H1 (cell line): ENCODE data around the gene ITPKB. TPM values are rescaled to one million over a fixed set of nuclear protein-coding genes. Genes with fewer than 3 reads are reported as not detected.

ENCODE experiments used
- CTCF ChIA-PET: fragments of 300-600 bp; sonication (Branson Sonifier 250); formaldehyde crosslinking; loops from one replicate; lab custom pipeline; 2021; ENCODE audit not compliant: partially characterized antibody; lab: Charles Lee
- POLR2A ChIA-PET: fragments of 300-600 bp; sonication (Branson Sonifier 250); formaldehyde crosslinking; loops from one replicate; lab custom pipeline; 2021; ENCODE audit warnings: inconsistent platforms; ENCODE audit not compliant: partially characterized antibody; lab: Charles Lee
- DNase-seq, 2 experiments: peaks; one replicate each; pipeline versions ENCODE4 v3.0.0 to v3.0.0-alpha.2; 2010 to 2022; ENCODE audit warnings: low spot score in 2 of 2, low read depth in 1 of 2, mixed read lengths in 1 of 2
- FAIRE-seq: peaks from 2 replicates; lab custom pipeline; 2011; peaks lifted over from hg19 to GRCh38; lab: Jason Lieb, UNC
- H2AFZ ChIP-seq: 2 replicates; pipeline ENCODE4 v1.8.1; 2012; ENCODE audit warnings: low read length, inconsistent platforms
- H2AK5ac ChIP-seq: 2 replicates; pipeline ENCODE4 v1.6.1; 2013; ENCODE audit warnings: low read depth, low read length
- H2BK120ac ChIP-seq: replicated peaks from 2 replicates; pipeline ENCODE3; 2013; ENCODE audit warnings: low read depth, low read length, inconsistent platforms
- H2BK12ac ChIP-seq: 2 replicates; pipeline ENCODE4 v1.6.1; 2013; ENCODE audit warnings: low read depth, low read length
- H2BK15ac ChIP-seq: 2 replicates; pipeline ENCODE4 v1.6.1; 2013; ENCODE audit warnings: low read length
- H2BK20ac ChIP-seq: 2 replicates; pipeline ENCODE4 v1.6.1; 2013; ENCODE audit warnings: low read length
- H2BK5ac ChIP-seq: 2 replicates; pipeline ENCODE4 v1.6.1; 2013; ENCODE audit warnings: low read depth, low read length
- H3K14ac ChIP-seq: 2 replicates; pipeline ENCODE4 v1.6.1; 2013; ENCODE audit warnings: inconsistent platforms; ENCODE audit not compliant: insufficient read length
- H3K18ac ChIP-seq: 2 replicates; pipeline ENCODE4 v1.6.1; 2013; ENCODE audit warnings: low read length; ENCODE audit errors: extremely low read depth
- H3K23ac ChIP-seq: 2 replicates; pipeline ENCODE4 v1.6.1; 2013; ENCODE audit warnings: inconsistent platforms; ENCODE audit not compliant: insufficient read length
- H3K23me2 ChIP-seq: 2 replicates; pipeline ENCODE4 v1.6.1; 2013; ENCODE audit warnings: low read depth, low read length
- H3K27ac ChIP-seq: 2 replicates; pipeline ENCODE4 v1.6.1; 2011; ENCODE audit warnings: low read depth, low read length, inconsistent platforms
- H3K27me3 ChIP-seq, 4 experiments: replicated peaks in 1 of 4; 1 replicate in 1 of 4; 2 replicates in 3 of 4; pipeline versions ENCODE4 v1.6.1 to v1.8.1; 2011 to 2013; ENCODE audit warnings: low read length in 3 of 4, mild to moderate bottlenecking in 3 of 4, inconsistent platforms in 2 of 4, mixed read lengths in 2 of 4, moderate library complexity in 1 of 4; ENCODE audit not compliant: control insufficient read depth in 3 of 4, insufficient read depth in 3 of 4; ENCODE audit errors: extremely low read depth in 1 of 4
- H3K36me3 ChIP-seq, 4 experiments: 2 replicates each; pipeline versions ENCODE4 v1.6.1 to v1.8.1; 2011 to 2013; ENCODE audit warnings: mild to moderate bottlenecking in 4 of 4, low read length in 3 of 4, moderate library complexity in 2 of 4, control low read depth in 1 of 4, inconsistent platforms in 1 of 4; ENCODE audit not compliant: insufficient read depth in 4 of 4, control insufficient read depth in 2 of 4
- H3K4ac ChIP-seq: replicated peaks from 2 replicates; pipeline ENCODE3; 2013; ENCODE audit warnings: low read length, low read depth, mixed read lengths, inconsistent platforms; ENCODE audit not compliant: insufficient read length
- H3K4me1 ChIP-seq, 4 experiments: replicated peaks in 1 of 4; 1 replicate in 1 of 4; 2 replicates in 3 of 4; pipeline versions ENCODE4 v1.6.1 to v1.8.1; 2011 to 2013; ENCODE audit warnings: low read length in 3 of 4, inconsistent platforms in 2 of 4, mixed read lengths in 1 of 4; ENCODE audit not compliant: insufficient read depth in 4 of 4, control insufficient read depth in 3 of 4
- H3K4me2 ChIP-seq, 2 experiments: 2 replicates each; pipeline versions ENCODE4 v1.6.1 to v1.8.1; 2011 to 2013; ENCODE audit warnings: low read depth in 2 of 2, low read length in 2 of 2, control low read depth in 1 of 2, inconsistent platforms in 1 of 2, mild to moderate bottlenecking in 1 of 2; ENCODE audit not compliant: insufficient read depth in 1 of 2
- H3K4me3 ChIP-seq, 4 experiments: fragments of 200-600, 300-600 bp in 1 of 4; sonication (generic), shearing (Covaris generic), sonication (Bioruptor Twin) in 1 of 4; 2 replicates each; pipeline versions ENCODE4 v1.5.1 to v1.8.1; 2011 to 2016; ENCODE audit warnings: low read length in 4 of 4, low read depth in 3 of 4, control low read depth in 2 of 4, inconsistent platforms in 2 of 4, mild to moderate bottlenecking in 2 of 4, mixed read lengths in 1 of 4, moderate library complexity in 1 of 4; ENCODE audit not compliant: insufficient read depth in 2 of 4; ENCODE audit errors: extremely low read depth in 1 of 4
- H3K56ac ChIP-seq: replicated peaks from 2 replicates; pipeline ENCODE3; 2013; ENCODE audit warnings: low read depth, mild to moderate bottlenecking, mixed read lengths, low read length, inconsistent platforms; ENCODE audit not compliant: insufficient read length
- H3K79me1 ChIP-seq: 2 replicates; pipeline ENCODE4 v1.6.1; 2013; ENCODE audit warnings: low read depth, low read length, control low read depth
- H3K79me2 ChIP-seq, 2 experiments: 2 replicates each; pipeline versions ENCODE4 v1.6.1 to v1.8.1; 2012 to 2013; ENCODE audit warnings: low read length in 2 of 2, mild to moderate bottlenecking in 2 of 2, inconsistent platforms in 1 of 2; ENCODE audit not compliant: insufficient read depth in 2 of 2, control insufficient read depth in 1 of 2
- H3K9ac ChIP-seq, 4 experiments: replicated peaks in 1 of 4; 1 replicate in 1 of 4; 2 replicates in 3 of 4; pipeline versions ENCODE4 v1.6.1 to v1.8.1; 2011 to 2013; ENCODE audit warnings: low read depth in 3 of 4, low read length in 3 of 4, control low read depth in 2 of 4, mild to moderate bottlenecking in 2 of 4, moderate library complexity in 2 of 4, inconsistent platforms in 1 of 4; ENCODE audit errors: extremely low read depth in 1 of 4
- H3K9me3 ChIP-seq, 2 experiments: 2 replicates each; pipeline versions ENCODE4 v1.6.1 to v1.8.1; 2012 to 2013; ENCODE audit warnings: mild to moderate bottlenecking in 2 of 2, moderate library complexity in 2 of 2, control low read depth in 1 of 2, inconsistent platforms in 1 of 2, low read depth in 1 of 2, low read length in 1 of 2, mixed read lengths in 1 of 2; ENCODE audit not compliant: insufficient read depth in 2 of 2
- H4K20me1 ChIP-seq, 2 experiments: replicated peaks in 1 of 2; 2 replicates each; pipeline versions ENCODE3 to v1.8.1; 2011 to 2013; ENCODE audit warnings: inconsistent platforms in 2 of 2, low read length in 2 of 2, mild to moderate bottlenecking in 1 of 2; ENCODE audit not compliant: insufficient read depth in 2 of 2, control insufficient read depth in 1 of 2
- H4K5ac ChIP-seq: 2 replicates; pipeline ENCODE4 v1.6.1; 2013; ENCODE audit warnings: low read length, low read depth, mixed read lengths, inconsistent platforms; ENCODE audit not compliant: insufficient read length
- H4K8ac ChIP-seq: 2 replicates; pipeline ENCODE4 v1.8.0; 2013; ENCODE audit warnings: mild to moderate bottlenecking, moderate library complexity, low read length, inconsistent platforms; ENCODE audit not compliant: insufficient read depth; ENCODE audit errors: extremely low read depth
- H4K91ac ChIP-seq: replicated peaks from 2 replicates; pipeline ENCODE3; 2013; ENCODE audit warnings: low read length, mixed read lengths, inconsistent platforms; ENCODE audit not compliant: insufficient read length
- BACH1 ChIP-seq: IDR thresholded peaks from 2 replicates; pipeline ENCODE4 v1.6.1; 2012; ENCODE audit warnings: low read length, improper control_type of control experiment
- BRCA1 ChIP-seq: IDR thresholded peaks from 2 replicates; pipeline ENCODE4 v1.6.1; 2012; ENCODE audit warnings: low read depth, low read length, improper control_type of control experiment
- CTCF ChIP-seq, 3 experiments: IDR thresholded peaks; 1 replicate in 2 of 3; 2 replicates in 1 of 3; pipeline versions ENCODE4 v1.5.1 to v1.6.1; 2011; ENCODE audit warnings: low read length in 3 of 3, mild to moderate bottlenecking in 3 of 3, inconsistent platforms in 2 of 3, low read depth in 1 of 3, moderate library complexity in 1 of 3; ENCODE audit not compliant: insufficient read depth in 1 of 3; ENCODE audit errors: control extremely low read depth in 1 of 3
- EP300 ChIP-seq, 2 experiments: IDR thresholded peaks; 1 replicate in 1 of 2; 2 replicates in 1 of 2; pipeline ENCODE4 v1.6.1; 2011 to 2012; ENCODE audit warnings: low read depth in 2 of 2, low read length in 2 of 2, mild to moderate bottlenecking in 2 of 2, borderline replicate concordance in 1 of 2, inconsistent platforms in 1 of 2, moderate library complexity in 1 of 2
- EZH2 ChIP-seq: fragments of 200-600 bp; sonication (generic); IDR thresholded peaks from 2 replicates; pipeline ENCODE4 v1.7.1; 2012; ENCODE audit warnings: low read depth, mild to moderate bottlenecking, moderate library complexity, low read length, inconsistent platforms; ENCODE audit not compliant: severe bottlenecking
- FOSL1 ChIP-seq: IDR thresholded peaks from 2 replicates; pipeline ENCODE4 v1.6.1; 2011; ENCODE audit warnings: mild to moderate bottlenecking, low read depth, low read length, moderate library complexity; ENCODE audit not compliant: insufficient read depth
- MAFK ChIP-seq: IDR thresholded peaks from 2 replicates; pipeline ENCODE4 v1.6.1; 2012; ENCODE audit warnings: low read depth, mild to moderate bottlenecking, improper control_type of control experiment, low read length
- PHF8 ChIP-seq: fragments of 200-600 bp; sonication (generic); conservative IDR thresholded peaks from 2 replicates; pipeline ENCODE4 v1.7.1; 2012; ENCODE audit warnings: low read depth, mild to moderate bottlenecking, inconsistent platforms, low read length, moderate library complexity
- POU5F1 ChIP-seq: IDR thresholded peaks from 2 replicates; pipeline ENCODE4 v1.6.1; 2011; ENCODE audit warnings: low read depth, mild to moderate bottlenecking, low read length, moderate library complexity
- SIRT6 ChIP-seq: IDR thresholded peaks from one replicate; pipeline ENCODE4 v1.7.1; 2012; ENCODE audit warnings: low read length, inconsistent platforms
- SP1 ChIP-seq: IDR thresholded peaks from 2 replicates; pipeline ENCODE4 v1.6.1; 2011; ENCODE audit warnings: low read depth, low read length
- ZNF274 ChIP-seq: IDR thresholded peaks from 2 replicates; pipeline ENCODE4 v1.7.0; 2012; ENCODE audit warnings: low read length, borderline replicate concordance; ENCODE audit errors: extremely low read depth
- WGBS, 2 experiments: shearing (Covaris generic) in 1 of 2; methylation state at CpG; one replicate each; pipeline versions ENCODE4 v1.1.6 to v1.1.7; 2013 to 2015; ENCODE audit warnings: low lambda C conversion rate in 2 of 2, mixed read lengths in 2 of 2, inconsistent platforms in 1 of 2, low coverage in 1 of 2, missing lambda C conversion rate in 1 of 2; ENCODE audit not compliant: insufficient replicate concordance in 2 of 2, insufficient coverage in 1 of 2, insufficient read length in 1 of 2; ENCODE audit errors: extremely low coverage in 1 of 2, missing lambda C conversion rate in 1 of 2; 5-methylcytosine and 5-hydroxymethylcytosine counted together
- polyA plus RNA-seq, 7 experiments: library from polyadenylated mRNA; depleted of rRNA in 3 of 7; stranded (reverse) in 5 of 7; unstranded in 2 of 7; fragments of >200 nt in 5 of 7; fragments of 200-250 nt in 2 of 7; gene quantifications; 1 replicate in 5 of 7; 2 replicates in 1 of 7; 4 replicates in 1 of 7; pipeline versions ENCODE4 v1.2.1 to v1.2.3, GENCODE V29; 2011 to 2013; ENCODE audit warnings: missing spikeins in 2 of 7, mixed read lengths in 2 of 7
- total RNA-seq: library from RNA; stranded (reverse); fragmentation: NEBNext Ultra II Directional; extraction: Animal tissue kit (Norgen Biotek cat#: 25700); gene quantifications from 2 replicates; pipeline ENCODE4 v1.2.1, GENCODE V29; 2021

Gene ITPKB
- total and polyA plus RNA-seq, 2 of the 8 experiments (the other 6 are each of a cell fraction or from before 2014, with no cell fraction given): 1.7 to 4.8 TPM

DNA sequence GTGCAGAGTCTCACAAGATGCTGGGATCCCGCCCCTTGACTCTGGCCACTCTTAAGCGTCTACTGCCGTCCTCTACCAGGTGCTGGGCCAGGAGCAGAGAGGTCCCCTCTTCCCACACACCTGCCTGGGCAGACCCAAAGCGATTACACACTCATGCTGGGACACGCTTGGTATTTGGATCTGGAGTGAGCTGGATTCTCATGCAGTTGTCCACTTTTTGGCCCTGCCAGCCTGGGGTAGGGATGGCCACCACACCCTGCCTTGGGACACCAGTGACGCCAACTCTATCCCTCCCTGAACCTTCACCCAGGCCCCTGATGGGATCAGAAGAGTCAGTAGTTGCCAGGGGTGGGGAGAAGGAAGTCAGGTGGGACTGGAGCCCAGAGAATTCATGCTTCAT, 28.6 kb downstream of the ITPKB start:
- FAIRE-seq: no peak
- no peak for TF ChIP-seq PHF8
- TF ChIP-seq EP300 (IDR thresholded peaks at IDR 0.05; ENCODE audit: borderline replicate concordance in 1 of 2, low read depth in 2 of 2, low read length in 2 of 2): no peak
- no peak for TF ChIP-seq EZH2
- no peak for TF ChIP-seq FOSL1
- TF ChIP-seq MAFK: no peak
- no peak for TF ChIP-seq BACH1
- TF ChIP-seq SIRT6: no peak
- no peak for TF ChIP-seq ZNF274
- no peak for TF ChIP-seq SP1
- TF ChIP-seq POU5F1: no peak
- TF ChIP-seq BRCA1: no peak
- TF ChIP-seq CTCF (IDR thresholded peaks at IDR 0.05; ENCODE audit: control extremely low read depth in 1 of 3, insufficient read depth in 1 of 3, low read depth in 1 of 3, low read length in 3 of 3): no peak

More for the DNA sequence above, 28.6 kb downstream of the ITPKB start:
- Histone ChIP-seq H3K79me1 (peaks cover 2% of the 10 kb centered on the region; the same call in 1 of the 2 replicates), H2BK5ac (no peak overlapping the region), H4K5ac (no peak overlapping the region), H2BK120ac (no peak overlapping the region), H3K18ac (no peak overlapping the region), H3K4me3 (no peak overlapping the region), H4K20me1 (no peaks in the 10 kb centered on the region), H3K23me2 (0 out of 2 replicates have a peak, but pooled peaks cover 2% of the 10 kb centered on the region), H2BK15ac (no peak overlapping the region), H3K4me1 (no peaks in the 10 kb centered on the region), H3K9ac (no peak overlapping the region), H3K27me3 (no peaks in the 10 kb centered on the region), H3K9me3 (no peaks in the 10 kb centered on the region; a peak in 1 of 4 replicates), H3K4me2 (no peak overlapping the region), H3K4ac (peak overlapping the region; percentile 39), H2AFZ (no peak overlapping the region), H3K56ac (no peak overlapping the region), H2BK12ac (no peak overlapping the region), H2AK5ac (no peak overlapping the region), H3K36me3 (no peaks in the 10 kb centered on the region), H3K27ac (no peak overlapping the region), H3K14ac (no peak overlapping the region), H4K8ac (no peak overlapping the region), H2BK20ac (no peak overlapping the region), H3K23ac (no peak overlapping the region), H4K91ac (no peak overlapping the region), H3K79me2 (no peaks in the 10 kb centered on the region)
- ChIA-PET CTCF (interaction anchor here (0.6 to 2.8 kb wide), 17 partner anchors 9 to 148 kb away, joined by 3 to 11 read pairs (median 5); no protein-coding TSS in a partner anchor), POLR2A (no interaction called here)
- DNase-seq: no peak
- WGBS, 2 experiments: 94% methylated on average over 6 of the region's 6 CpGs; no CpG with 5 or more reads in 1 of the 2 experiments
